EL (cell line): ENCODE results near the gene C19orf12.
A peak's percentile ranks its signal among the peaks of the same experiment; 100 is the strongest.
"Not testable (repeated sequence)": the region's sequence is repeated elsewhere in the genome, so short reads cannot be mapped to it uniquely, and the experiment has no call there.

Experiments used
- DNase-seq: peaks from one replicate; pipeline ENCODE4 v3.0.0-alpha.2; 2016

The C19orf12 gene

GRCh38 chr19:29675120-29675649, 39.9 kb downstream of the C19orf12 start:
- no peak for DNase-seq

GRCh38 chr19:29674374-29675119, 40.5 kb downstream of the C19orf12 start:
- no peak for DNase-seq

- DNase-seq = no peak
These were observed 41.4 kb downstream of the C19orf12 start for GRCh38 chr19:29673451-29674371.

- no peak for DNase-seq
These were observed 42.1 kb downstream of the C19orf12 start for GRCh38 chr19:29672933-29673336.

GRCh38 chr19:29672319-29672932, 42.6 kb downstream of the C19orf12 start:
- DNase-seq = no peak

GRCh38 chr19:29671393-29672160, 43.5 kb downstream of the C19orf12 start:
- DNase-seq = no peak

GRCh38 chr19:29671026-29671392, 44.1 kb downstream of the C19orf12 start:
- not testable (repeated sequence) for DNase-seq

- DNase-seq = no peak
These were observed 44.8 kb downstream of the C19orf12 start for GRCh38 chr19:29670255-29670654.

- no peak for DNase-seq
These were observed 46.1 kb downstream of the C19orf12 start for GRCh38 chr19:29668746-29669609.

- DNase-seq = no peak
These were observed 47.1 kb downstream of the C19orf12 start for GRCh38 chr19:29667901-29668341.

GRCh38 chr19:29667387-29667783, 47.7 kb downstream of the C19orf12 start:
- DNase-seq = no peak

GRCh38 chr19:29666578-29667386, 48.3 kb downstream of the C19orf12 start:
- peak; percentile 64 for DNase-seq

- peak; percentile 71 for DNase-seq
These were observed 49.1 kb downstream of the C19orf12 start for GRCh38 chr19:29665826-29666577.

- DNase-seq = peak; percentile 79
These were observed 49.7 kb downstream of the C19orf12 start, which contains the start of gene PLEKHF1 for GRCh38 chr19:29665215-29665825. TSS of gene PLEKHF1 (plus strand) at chr19:29665461. CDS start at chr19:29673840, 8,379 bp downstream.

GRCh38 chr19:29664753-29665214, 50.3 kb downstream of the C19orf12 start:
- DNase-seq = no peak

- peak; percentile 48 for DNase-seq
These were observed 51.0 kb downstream of the C19orf12 start for GRCh38 chr19:29663861-29664752.

- DNase-seq = peak; percentile 93
These were observed 52.3 kb downstream of the C19orf12 start for GRCh38 chr19:29662604-29663404.
